ENCODE results near the gene C1QBP.

DNA sequence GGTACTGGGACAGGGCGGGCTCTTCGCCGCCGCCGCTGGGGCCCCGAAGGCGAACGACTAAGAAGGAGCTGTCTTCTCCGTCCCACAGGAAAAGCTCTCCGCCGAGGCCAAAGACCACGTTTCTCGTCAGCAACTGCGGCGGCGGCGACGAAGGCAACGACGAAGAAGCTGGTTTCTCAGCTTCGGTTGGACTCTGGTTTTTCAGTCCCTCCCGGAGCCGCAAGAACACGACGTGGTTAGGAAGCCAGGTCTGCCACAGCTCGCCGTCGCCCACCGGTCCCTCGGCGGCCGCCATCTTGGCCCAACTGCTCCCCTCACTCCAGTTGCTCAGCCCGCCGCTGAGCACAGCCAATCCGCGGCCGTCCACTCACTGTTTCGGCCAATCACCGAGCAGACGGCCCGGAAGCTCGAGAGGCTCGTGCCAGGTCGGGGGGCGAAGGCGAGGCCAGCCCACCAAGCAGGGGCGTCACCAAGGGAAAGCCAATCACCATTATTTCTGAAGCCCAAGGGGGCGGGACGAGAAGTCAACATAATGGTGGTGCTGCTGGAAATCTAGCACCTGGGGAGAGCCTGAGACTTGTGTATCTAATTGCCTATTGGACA, 19.5 kb downstream of the C1QBP start, which contains the start of gene NUP88:
- TF ChIP-seq, protein P1, sequence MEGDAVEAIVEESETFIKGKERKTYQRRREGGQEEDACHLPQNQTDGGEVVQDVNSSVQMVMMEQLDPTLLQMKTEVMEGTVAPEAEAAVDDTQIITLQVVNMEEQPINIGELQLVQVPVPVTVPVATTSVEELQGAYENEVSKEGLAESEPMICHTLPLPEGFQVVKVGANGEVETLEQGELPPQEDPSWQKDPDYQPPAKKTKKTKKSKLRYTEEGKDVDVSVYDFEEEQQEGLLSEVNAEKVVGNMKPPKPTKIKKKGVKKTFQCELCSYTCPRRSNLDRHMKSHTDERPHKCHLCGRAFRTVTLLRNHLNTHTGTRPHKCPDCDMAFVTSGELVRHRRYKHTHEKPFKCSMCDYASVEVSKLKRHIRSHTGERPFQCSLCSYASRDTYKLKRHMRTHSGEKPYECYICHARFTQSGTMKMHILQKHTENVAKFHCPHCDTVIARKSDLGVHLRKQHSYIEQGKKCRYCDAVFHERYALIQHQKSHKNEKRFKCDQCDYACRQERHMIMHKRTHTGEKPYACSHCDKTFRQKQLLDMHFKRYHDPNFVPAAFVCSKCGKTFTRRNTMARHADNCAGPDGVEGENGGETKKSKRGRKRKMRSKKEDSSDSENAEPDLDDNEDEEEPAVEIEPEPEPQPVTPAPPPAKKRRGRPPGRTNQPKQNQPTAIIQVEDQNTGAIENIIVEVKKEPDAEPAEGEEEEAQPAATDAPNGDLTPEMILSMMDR (IDR thresholded peaks at IDR 0.05), result no peak
- TF ChIP-seq POLR2A (IDR thresholded peaks at IDR 0.05), result peak; percentile 81 to 82

All from thyroid gland (tissue), 4 donors.